SIG-M5 treated with dmso at 0.1 percent for 504 hours (cell line): Measurements from ENCODE around the gene MIDN.

Experiments
- DNase-seq: peaks from one replicate; lab custom pipeline; 2025; ENCODE audit not compliant: unreplicated experiment; lab: John Stamatoyannopoulos, UW

Gene MIDN

GRCh38 chr19:1232652-1233072, 15.7 kb upstream of the MIDN start:
- DNase-seq = no peak

GRCh38 chr19:1233115-1233667, 15.2 kb upstream of the MIDN start:
- no peak for DNase-seq

- no peak for DNase-seq
Measured at GRCh38 chr19:1234051-1234954, 14.1 kb upstream of the MIDN start.

GRCh38 chr19:1234955-1235380, 13.4 kb upstream of the MIDN start:
- no peak for DNase-seq

GRCh38 chr19:1235625-1236538, 12.5 kb upstream of the MIDN start:
- DNase-seq = no peak

- DNase-seq = no peak
Measured at GRCh38 chr19:1236576-1236975, 11.8 kb upstream of the MIDN start.

GRCh38 chr19:1237027-1237659, 11.2 kb upstream of the MIDN start:
- no peak for DNase-seq

GRCh38 chr19:1237754-1238368, 10.5 kb upstream of the MIDN start, which contains the start of gene CBARP:
TSS of gene CBARP (minus strand) at chr19:1238005. CDS start at chr19:1236100, 1,905 bp downstream.
- no peak for DNase-seq

- DNase-seq = no peak
Measured at GRCh38 chr19:1238369-1239303, 9.7 kb upstream of the MIDN start.

- no peak for DNase-seq
Measured at GRCh38 chr19:1239420-1239795, 9.0 kb upstream of the MIDN start.

- DNase-seq = peak; percentile 79
Measured at GRCh38 chr19:1239796-1240737, 8.3 kb upstream of the MIDN start.

GRCh38 chr19:1240925-1241324, 7.5 kb upstream of the MIDN start:
- DNase-seq = no peak

- peak; percentile 87 for DNase-seq
Measured at GRCh38 chr19:1241417-1242095, 6.8 kb upstream of the MIDN start, which contains the start of gene ATP5F1D. TSS of gene ATP5F1D (plus strand) at chr19:1241751. CDS start at chr19:1241851, 100 bp downstream.

- DNase-seq = peak; percentile 70
Measured at GRCh38 chr19:1243768-1244692, 4.4 kb upstream of the MIDN start.

- DNase-seq = no peak
Measured at GRCh38 chr19:1244693-1245451, 3.5 kb upstream of the MIDN start.
